HEK293 (cell line): ENCODE data around the gene ARID1A.

Source experiments
- CTCF ChIP-seq: fragments of 450-650 bp; formaldehyde crosslinking; IDR thresholded peaks from 2 replicates; pipeline ENCODE4 v1.5.1; 2016; ENCODE audit warnings: missing biosample characterization, missing genetic modification characterization
- GLI2 ChIP-seq: fragments of 450-650 bp; formaldehyde crosslinking; IDR thresholded peaks from 2 replicates; pipeline ENCODE4; 2017; ENCODE audit warnings: missing biosample characterization, missing genetic modification characterization, low read depth, borderline replicate concordance
- GLIS1 ChIP-seq: fragments of 450-650 bp; formaldehyde crosslinking; IDR thresholded peaks from 2 replicates; pipeline ENCODE4 v1.5.1; 2016; ENCODE audit warnings: missing biosample characterization, missing genetic modification characterization
- GLIS2 ChIP-seq: fragments of 450-650 bp; formaldehyde crosslinking; IDR thresholded peaks from 2 replicates; pipeline ENCODE4 v1.5.1; 2016; ENCODE audit warnings: missing biosample characterization, missing genetic modification characterization
- KLF1 ChIP-seq: fragments of 450-650 bp; formaldehyde crosslinking; IDR thresholded peaks from 2 replicates; pipeline ENCODE4 v1.5.1; 2016; ENCODE audit warnings: missing biosample characterization, missing genetic modification characterization
- KLF7 ChIP-seq: fragments of 450-650 bp; formaldehyde crosslinking; IDR thresholded peaks from 2 replicates; pipeline ENCODE4 v1.5.1; 2016; ENCODE audit warnings: missing biosample characterization, missing genetic modification characterization, borderline replicate concordance
- PRDM10 ChIP-seq: fragments of 450-650 bp; formaldehyde crosslinking; IDR thresholded peaks from 2 replicates; pipeline ENCODE4 v1.5.1; 2016; ENCODE audit warnings: missing biosample characterization, missing genetic modification characterization
- YY2 ChIP-seq: fragments of 450-650 bp; formaldehyde crosslinking; IDR thresholded peaks from 2 replicates; pipeline ENCODE4 v1.5.1; 2016; ENCODE audit warnings: missing biosample characterization, missing genetic modification characterization
- ZBTB20 ChIP-seq: fragments of 450-650 bp; formaldehyde crosslinking; IDR thresholded peaks from 2 replicates; pipeline ENCODE4 v1.5.1; 2016; ENCODE audit warnings: missing biosample characterization, missing genetic modification characterization
- ZBTB21 ChIP-seq: fragments of 450-650 bp; formaldehyde crosslinking; IDR thresholded peaks from 2 replicates; pipeline ENCODE4 v1.5.1; 2017; ENCODE audit warnings: missing biosample characterization, missing genetic modification characterization
- ZNF114 ChIP-seq: fragments of 450-650 bp; formaldehyde crosslinking; IDR thresholded peaks from 2 replicates; pipeline ENCODE4 v1.5.0; 2017; ENCODE audit warnings: missing biosample characterization, missing genetic modification characterization
- ZNF175 ChIP-seq: fragments of 450-650 bp; formaldehyde crosslinking; IDR thresholded peaks from 2 replicates; pipeline ENCODE4 v1.5.1; 2016; ENCODE audit warnings: missing biosample characterization, missing genetic modification characterization
- ZNF302 ChIP-seq: fragments of 450-650 bp; formaldehyde crosslinking; IDR thresholded peaks from 2 replicates; pipeline ENCODE4 v1.5.1; 2016; ENCODE audit warnings: missing biosample characterization, missing genetic modification characterization, low read depth
- ZNF501 ChIP-seq: fragments of 450-650 bp; formaldehyde crosslinking; IDR thresholded peaks from 2 replicates; pipeline ENCODE4 v1.5.1; 2016; ENCODE audit warnings: missing biosample characterization, missing genetic modification characterization
- ZNF555 ChIP-seq: fragments of 450-650 bp; formaldehyde crosslinking; conservative IDR thresholded peaks from 2 replicates; pipeline ENCODE4 v1.5.1; 2017; ENCODE audit warnings: missing biosample characterization, mild to moderate bottlenecking, missing genetic modification characterization, inconsistent platforms
- ZNF561 ChIP-seq: fragments of 450-650 bp; IDR thresholded peaks from 2 replicates; pipeline ENCODE4 v1.5.1; 2018; ENCODE audit warnings: missing biosample characterization, missing genetic modification characterization, borderline replicate concordance
- ZNF571 ChIP-seq: fragments of 450-650 bp; formaldehyde crosslinking; IDR thresholded peaks from 2 replicates; pipeline ENCODE4 v1.5.0; 2017; ENCODE audit warnings: missing biosample characterization, missing genetic modification characterization
- ZNF600 ChIP-seq: fragments of 450-650 bp; formaldehyde crosslinking; IDR thresholded peaks from 2 replicates; pipeline ENCODE4 v1.5.1; 2016; ENCODE audit warnings: missing biosample characterization, missing genetic modification characterization
- ZNF624 ChIP-seq: fragments of 450-650 bp; formaldehyde crosslinking; IDR thresholded peaks from 2 replicates; pipeline ENCODE4 v1.5.1; 2017; ENCODE audit warnings: missing biosample characterization, missing genetic modification characterization
- ZNF654 ChIP-seq: fragments of 450-650 bp; formaldehyde crosslinking; IDR thresholded peaks from 2 replicates; pipeline ENCODE4 v1.5.1; 2016; ENCODE audit warnings: low read depth, missing biosample characterization, missing genetic modification characterization
- ZNF692 ChIP-seq: fragments of 450-650 bp; formaldehyde crosslinking; IDR thresholded peaks from 2 replicates; pipeline ENCODE4 v1.5.1; 2016; ENCODE audit warnings: missing biosample characterization, missing genetic modification characterization
- ZNF704 ChIP-seq: fragments of 450-650 bp; formaldehyde crosslinking; IDR thresholded peaks from 2 replicates; pipeline ENCODE4 v1.5.1; 2016; ENCODE audit warnings: missing biosample characterization, missing genetic modification characterization
- TF ChIP-seq, protein P1 (sequence below): fragments of 450-650 bp; formaldehyde crosslinking; IDR thresholded peaks from 2 replicates; pipeline ENCODE4 v1.5.1; 2016; ENCODE audit warnings: missing biosample characterization, missing genetic modification characterization
- TF ChIP-seq, protein P2 (sequence below): fragments of 450-650 bp; formaldehyde crosslinking; IDR thresholded peaks from 2 replicates; pipeline ENCODE4 v1.5.1; 2017; ENCODE audit warnings: missing biosample characterization, missing genetic modification characterization
- TF ChIP-seq, protein P3 (sequence below): fragments of 450-650 bp; formaldehyde crosslinking; IDR thresholded peaks from 2 replicates; pipeline ENCODE4 v1.5.1; 2016; ENCODE audit warnings: missing biosample characterization, missing genetic modification characterization

Gene ARID1A

DNA sequence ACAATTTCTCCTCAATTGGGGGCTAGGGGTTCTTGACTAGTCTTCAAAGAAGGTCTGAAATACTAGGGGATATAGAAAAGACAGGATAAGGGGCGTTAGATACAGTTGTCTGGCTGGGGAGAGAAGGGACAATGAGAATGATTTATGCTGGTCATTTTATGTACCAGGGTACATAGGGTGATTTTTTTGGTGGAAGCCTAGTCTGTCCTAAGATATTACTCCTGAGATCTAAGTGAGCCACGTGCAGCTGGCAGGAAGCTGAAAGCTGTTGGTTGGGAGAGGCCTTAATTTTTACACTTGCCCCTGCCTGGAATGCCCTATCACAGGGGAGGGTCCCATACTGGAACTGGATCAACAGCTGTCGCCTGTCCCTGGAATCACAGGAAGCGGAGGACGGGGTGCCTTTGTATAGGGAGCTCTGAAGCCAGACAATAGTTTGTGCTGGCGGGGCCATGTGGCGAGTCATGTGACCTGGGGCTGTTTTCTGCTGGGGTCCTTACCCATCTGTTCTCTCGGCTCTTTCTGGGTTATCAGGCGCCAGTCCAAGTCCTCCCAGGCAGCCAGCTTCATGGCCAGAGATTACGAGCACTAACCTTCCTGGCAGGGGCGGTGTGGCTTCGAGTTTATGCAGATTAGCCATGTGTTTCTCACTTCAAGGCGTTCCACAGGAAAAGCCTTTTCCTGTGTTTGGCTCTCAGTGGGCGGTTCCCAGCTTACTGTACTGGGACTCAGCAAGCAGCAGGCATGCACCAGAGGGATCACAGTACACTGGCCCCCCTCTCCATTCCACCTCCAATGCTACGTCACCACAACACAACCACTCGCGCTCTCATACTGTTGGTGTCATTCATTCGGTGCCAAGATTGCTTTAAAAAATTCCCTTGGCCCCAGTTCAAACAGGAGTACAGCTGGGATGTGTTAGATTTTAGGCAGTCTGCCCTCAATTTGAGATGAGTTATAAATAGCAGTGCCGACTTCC is 27.5 kb downstream of the ARID1A start (continued):
- TF ChIP-seq, protein P1, sequence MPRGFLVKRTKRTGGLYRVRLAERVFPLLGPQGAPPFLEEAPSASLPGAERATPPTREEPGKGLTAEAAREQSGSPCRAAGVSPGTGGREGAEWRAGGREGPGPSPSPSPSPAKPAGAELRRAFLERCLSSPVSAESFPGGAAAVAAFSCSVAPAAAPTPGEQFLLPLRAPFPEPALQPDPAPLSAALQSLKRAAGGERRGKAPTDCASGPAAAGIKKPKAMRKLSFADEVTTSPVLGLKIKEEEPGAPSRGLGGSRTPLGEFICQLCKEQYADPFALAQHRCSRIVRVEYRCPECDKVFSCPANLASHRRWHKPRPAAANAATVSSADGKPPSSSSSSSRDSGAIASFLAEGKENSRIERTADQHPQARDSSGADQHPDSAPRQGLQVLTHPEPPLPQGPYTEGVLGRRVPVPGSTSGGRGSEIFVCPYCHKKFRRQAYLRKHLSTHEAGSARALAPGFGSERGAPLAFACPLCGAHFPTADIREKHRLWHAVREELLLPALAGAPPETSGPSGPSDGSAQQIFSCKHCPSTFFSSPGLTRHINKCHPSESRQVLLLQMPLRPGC (tag by site-specific recombination) = peak; percentile 81
- no peak for TF ChIP-seq ZNF704 (tag by site-specific recombination)
- TF ChIP-seq GLI2 (tag by site-specific recombination) = no peak
- peak; percentile 88 for TF ChIP-seq ZBTB21 (tag by site-specific recombination)
- TF ChIP-seq ZNF692 (tag by site-specific recombination) = peak; percentile 71
- no peak for TF ChIP-seq ZNF624
- TF ChIP-seq PRDM10 (tag by site-specific recombination) = peak; percentile 85
- TF ChIP-seq KLF7 (tag by site-specific recombination) = no peak
- TF ChIP-seq GLIS2 = peak; percentile 52; the same call in 1 of the 2 replicates
- TF ChIP-seq KLF1 = peak; percentile 48; the same call in 1 of the 2 replicates
- TF ChIP-seq ZNF175 = no peak
- no peak for TF ChIP-seq ZNF555
- no peak for TF ChIP-seq ZNF654
- peak; percentile 76; the same call in 1 of the 2 replicates for TF ChIP-seq ZNF561 (tag by site-specific recombination)
- peak; percentile 67; the same call in 1 of the 2 replicates for TF ChIP-seq ZBTB20 (tag by site-specific recombination)
- TF ChIP-seq ZNF571 (tag by site-specific recombination) = no peak
- no peak for TF ChIP-seq CTCF
- TF ChIP-seq YY2 = no peak
- 0 out of 2 replicates have a peak, but pooled peaks have one; percentile 59 for TF ChIP-seq ZNF501 (tag by site-specific recombination)
- TF ChIP-seq, protein P2, sequence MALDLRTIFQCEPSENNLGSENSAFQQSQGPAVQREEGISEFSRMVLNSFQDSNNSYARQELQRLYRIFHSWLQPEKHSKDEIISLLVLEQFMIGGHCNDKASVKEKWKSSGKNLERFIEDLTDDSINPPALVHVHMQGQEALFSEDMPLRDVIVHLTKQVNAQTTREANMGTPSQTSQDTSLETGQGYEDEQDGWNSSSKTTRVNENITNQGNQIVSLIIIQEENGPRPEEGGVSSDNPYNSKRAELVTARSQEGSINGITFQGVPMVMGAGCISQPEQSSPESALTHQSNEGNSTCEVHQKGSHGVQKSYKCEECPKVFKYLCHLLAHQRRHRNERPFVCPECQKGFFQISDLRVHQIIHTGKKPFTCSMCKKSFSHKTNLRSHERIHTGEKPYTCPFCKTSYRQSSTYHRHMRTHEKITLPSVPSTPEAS (tag by site-specific recombination) = no peak
- TF ChIP-seq ZNF302 (tag by site-specific recombination) = no peak
- no peak for TF ChIP-seq ZNF114 (tag by site-specific recombination)
- TF ChIP-seq, protein P3, sequence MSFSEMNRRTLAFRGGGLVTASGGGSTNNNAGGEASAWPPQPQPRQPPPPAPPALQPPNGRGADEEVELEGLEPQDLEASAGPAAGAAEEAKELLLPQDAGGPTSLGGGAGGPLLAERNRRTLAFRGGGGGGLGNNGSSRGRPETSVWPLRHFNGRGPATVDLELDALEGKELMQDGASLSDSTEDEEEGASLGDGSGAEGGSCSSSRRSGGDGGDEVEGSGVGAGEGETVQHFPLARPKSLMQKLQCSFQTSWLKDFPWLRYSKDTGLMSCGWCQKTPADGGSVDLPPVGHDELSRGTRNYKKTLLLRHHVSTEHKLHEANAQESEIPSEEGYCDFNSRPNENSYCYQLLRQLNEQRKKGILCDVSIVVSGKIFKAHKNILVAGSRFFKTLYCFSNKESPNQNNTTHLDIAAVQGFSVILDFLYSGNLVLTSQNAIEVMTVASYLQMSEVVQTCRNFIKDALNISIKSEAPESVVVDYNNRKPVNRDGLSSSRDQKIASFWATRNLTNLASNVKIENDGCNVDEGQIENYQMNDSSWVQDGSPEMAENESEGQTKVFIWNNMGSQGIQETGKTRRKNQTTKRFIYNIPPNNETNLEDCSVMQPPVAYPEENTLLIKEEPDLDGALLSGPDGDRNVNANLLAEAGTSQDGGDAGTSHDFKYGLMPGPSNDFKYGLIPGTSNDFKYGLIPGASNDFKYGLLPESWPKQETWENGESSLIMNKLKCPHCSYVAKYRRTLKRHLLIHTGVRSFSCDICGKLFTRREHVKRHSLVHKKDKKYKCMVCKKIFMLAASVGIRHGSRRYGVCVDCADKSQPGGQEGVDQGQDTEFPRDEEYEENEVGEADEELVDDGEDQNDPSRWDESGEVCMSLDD (tag by site-specific recombination) = no peak
- TF ChIP-seq ZNF600 (tag by site-specific recombination) = peak; percentile 97
- peak; percentile 53 for TF ChIP-seq GLIS1
